ENCODE results near the gene SNAP91. TPM values are rescaled to one million over a fixed set of nuclear protein-coding genes. Genes with fewer than 3 reads are reported as not detected.

The SNAP91 gene
- total RNA-seq, 3 donors from 2014 or later: 0.66 to 3.2 TPM; not detected in 1

- no peak for DNase-seq (ENCODE audit: low spot score in 2 of 2)
- no peaks in the 10 kb centered on the region for H3K27me3 ChIP-seq
- H3K27ac ChIP-seq: no peak overlapping the region
- TF ChIP-seq CTCF (IDR thresholded peaks at IDR 0.05): no peak
- no peaks in the 10 kb centered on the region for H3K4me1 ChIP-seq
- no peaks in the 10 kb centered on the region for H3K36me3 ChIP-seq
- no peaks in the 10 kb centered on the region for H3K9me3 ChIP-seq
- H3K4me3 ChIP-seq: no peak overlapping the region
- intact Hi-C loops (cut with DNase I; ENCODE audit: low total_unique reads): no loop called here
Observed at GRCh38 chr6:83702077-83702476, 6.8 kb downstream of the SNAP91 start.

- H3K36me3 ChIP-seq: no peaks in the 10 kb centered on the region
- H3K4me1 ChIP-seq: no peaks in the 10 kb centered on the region
- H3K27ac ChIP-seq: no peak overlapping the region
- no peak for DNase-seq (ENCODE audit: low spot score in 2 of 2)
- H3K9me3 ChIP-seq: peaks cover 0 to 8% of the 10 kb centered on the region in 2 donors
- no peak for TF ChIP-seq POLR2A (IDR thresholded peaks at IDR 0.05)
- TF ChIP-seq POLR2AphosphoS5 (IDR thresholded peaks at IDR 0.05): no peak
- TF ChIP-seq CTCF (IDR thresholded peaks at IDR 0.05): no peak
- H3K4me3 ChIP-seq: no peak overlapping the region
- no peaks in the 10 kb centered on the region for H3K27me3 ChIP-seq
- intact Hi-C loops (cut with DNase I; ENCODE audit: low total_unique reads): no loop called here
Observed at GRCh38 chr6:83696674-83697073, 12.2 kb downstream of the SNAP91 start.

DNA sequence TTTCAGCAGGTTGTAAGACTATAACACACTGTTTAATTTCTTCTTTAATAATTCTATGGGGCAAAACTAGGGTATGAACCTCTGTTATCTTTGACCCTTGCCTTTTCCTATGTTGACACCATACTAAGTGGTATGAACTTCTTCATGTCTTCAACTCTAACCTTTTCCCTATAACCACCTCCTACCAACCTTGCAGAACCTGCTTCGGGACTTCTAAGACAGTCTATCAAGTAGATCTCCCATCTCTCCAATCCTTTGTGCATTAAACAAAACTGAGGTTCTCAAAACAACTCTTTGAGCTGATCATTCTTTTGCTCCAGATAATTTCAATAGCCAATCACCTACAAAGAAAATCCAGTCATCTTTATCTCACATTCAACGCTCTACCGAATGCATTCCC is 23.4 kb downstream of the SNAP91 start:
- intact Hi-C loops (cut with DNase I; ENCODE audit: low total_unique reads): no loop called here
- TF ChIP-seq CTCF (IDR thresholded peaks at IDR 0.05) (no peak), POLR2AphosphoS5 (IDR thresholded peaks at IDR 0.05) (no peak), POLR2A (IDR thresholded peaks at IDR 0.05) (no peak)
- H3K4me1 ChIP-seq: no peaks in the 10 kb centered on the region
- no peak overlapping the region for H3K27ac ChIP-seq
- H3K4me3 ChIP-seq: no peak overlapping the region
- H3K9me3 ChIP-seq: no peaks in the 10 kb centered on the region
- no peaks in the 10 kb centered on the region for H3K27me3 ChIP-seq
- no peaks in the 10 kb centered on the region for H3K36me3 ChIP-seq
- DNase-seq (ENCODE audit: low spot score in 2 of 2): no peak

- no peak for DNase-seq (ENCODE audit: low spot score in 2 of 2)
- Histone ChIP-seq H3K36me3 (no peaks in the 10 kb centered on the region), H3K27me3 (no peaks in the 10 kb centered on the region), H3K4me3 (no peak overlapping the region), H3K9me3 (no peaks in the 10 kb centered on the region), H3K27ac (no peak overlapping the region), H3K4me1 (no peaks in the 10 kb centered on the region)
- intact Hi-C loops (cut with DNase I; ENCODE audit: low total_unique reads): no loop called here
- TF ChIP-seq POLR2AphosphoS5 (IDR thresholded peaks at IDR 0.05) (no peak), POLR2A (IDR thresholded peaks at IDR 0.05) (no peak), CTCF (IDR thresholded peaks at IDR 0.05) (no peak)
Observed at GRCh38 chr6:83677791-83678190, 31.1 kb downstream of the SNAP91 start.

DNA sequence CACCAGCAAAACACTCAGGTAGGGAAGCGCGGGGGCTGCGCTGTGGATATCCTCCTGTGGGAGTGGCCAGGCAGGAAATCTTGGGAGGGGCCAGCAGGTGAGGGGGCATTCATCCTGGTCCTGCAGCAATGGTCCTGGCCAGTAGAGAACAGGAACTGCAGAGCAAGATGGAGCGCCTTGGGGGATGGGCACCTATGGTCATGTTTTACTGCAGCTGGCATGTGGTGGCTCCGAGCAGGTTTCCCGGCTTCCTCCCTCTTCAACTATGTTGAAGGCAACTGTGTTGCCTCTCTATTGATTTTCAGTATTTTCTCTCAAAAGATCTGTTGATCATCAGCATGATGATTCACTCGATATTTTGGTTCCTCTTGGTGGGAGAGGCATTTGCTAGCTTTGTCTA is 70.9 kb downstream of the SNAP91 start:
- no peaks in the 10 kb centered on the region for H3K27me3 ChIP-seq
- no peak overlapping the region for H3K27ac ChIP-seq
- TF ChIP-seq POLR2AphosphoS5 (IDR thresholded peaks at IDR 0.05): no peak
- no peak for TF ChIP-seq POLR2A (IDR thresholded peaks at IDR 0.05)
- TF ChIP-seq CTCF (IDR thresholded peaks at IDR 0.05): no peak
- intact Hi-C loops (cut with DNase I; ENCODE audit: low total_unique reads): no loop called here
- H3K9me3 ChIP-seq: no peaks in the 10 kb centered on the region
- no peak overlapping the region for H3K4me3 ChIP-seq
- H3K4me1 ChIP-seq: no peaks in the 10 kb centered on the region
- no peak for DNase-seq (ENCODE audit: low spot score in 2 of 2)
- H3K36me3 ChIP-seq: no peaks in the 10 kb centered on the region
